ENCODE measurements around the gene ZNF534. TPM values are rescaled to one million over a fixed set of nuclear protein-coding genes. Genes with fewer than 3 reads are reported as not detected.

Gene ZNF534
- polyA plus RNA-seq, 1 experiment = 0.04 TPM

GRCh38 chr19:52410276-52410675, 18.7 kb upstream of the ZNF534 start:
- POLR2A ChIA-PET = no interaction called here
- Histone ChIP-seq H3K4me3 (ENCODE audit: low read depth, low read length) (no peak overlapping the region), H3K9me3 (ENCODE audit: control insufficient read depth, insufficient read depth, low read length) (peaks cover 44% of the 10 kb centered on the region), H3K27ac (ENCODE audit: low read depth, low read length) (no peak overlapping the region), H3K27me3 (ENCODE audit: control insufficient read depth, insufficient read depth, low read length) (no peaks in the 10 kb centered on the region)
- DNase-seq (ENCODE audit: low read depth, low spot score) = no peak
- no peak for TF ChIP-seq CTCF (IDR thresholded peaks at IDR 0.05; ENCODE audit: low read depth, low read length)
- CTCF ChIA-PET = no interaction called here

GRCh38 chr19:52415711-52416110, 13.2 kb upstream of the ZNF534 start:
- DNase-seq (ENCODE audit: low read depth, low spot score) = no peak
- Histone ChIP-seq H3K27me3 (ENCODE audit: control insufficient read depth, insufficient read depth, low read length) (no peaks in the 10 kb centered on the region), H3K27ac (ENCODE audit: low read depth, low read length) (no peak overlapping the region), H3K9me3 (ENCODE audit: control insufficient read depth, insufficient read depth, low read length) (peaks cover 52% of the 10 kb centered on the region), H3K4me3 (ENCODE audit: low read depth, low read length) (no peak overlapping the region)
- ChIA-PET CTCF (no interaction called here), POLR2A (no interaction called here)
- TF ChIP-seq CTCF (IDR thresholded peaks at IDR 0.05; ENCODE audit: low read depth, low read length) = no peak

- H3K27ac ChIP-seq (ENCODE audit: low read depth, low read length) = no peak overlapping the region
- no peak overlapping the region for H3K4me3 ChIP-seq (ENCODE audit: low read depth, low read length)
- no peak for TF ChIP-seq CTCF (IDR thresholded peaks at IDR 0.05; ENCODE audit: low read depth, low read length)
- H3K9me3 ChIP-seq (ENCODE audit: control insufficient read depth, insufficient read depth, low read length) = peaks cover 19% of the 10 kb centered on the region; the same call in 1 of the 2 replicates
- CTCF ChIA-PET = no interaction called here
- no peak for DNase-seq (ENCODE audit: low read depth, low spot score)
- POLR2A ChIA-PET = no interaction called here
- no peaks in the 10 kb centered on the region for H3K27me3 ChIP-seq (ENCODE audit: control insufficient read depth, insufficient read depth, low read length)
Measured at GRCh38 chr19:52442179-52442578, 13.2 kb downstream of the ZNF534 start.

- no peak overlapping the region for H3K4me3 ChIP-seq (ENCODE audit: low read depth, low read length)
- TF ChIP-seq CTCF (IDR thresholded peaks at IDR 0.05; ENCODE audit: low read depth, low read length) = no peak
- no peak overlapping the region for H3K27ac ChIP-seq (ENCODE audit: low read depth, low read length)
- H3K9me3 ChIP-seq (ENCODE audit: control insufficient read depth, insufficient read depth, low read length) = peaks cover 20% of the 10 kb centered on the region; the same call in 1 of the 2 replicates
- POLR2A ChIA-PET = no interaction called here
- DNase-seq (ENCODE audit: low read depth, low spot score) = no peak
- CTCF ChIA-PET = no interaction called here
- H3K27me3 ChIP-seq (ENCODE audit: control insufficient read depth, insufficient read depth, low read length) = no peaks in the 10 kb centered on the region
Measured at GRCh38 chr19:52444506-52444905, 15.6 kb downstream of the ZNF534 start.

DNA sequence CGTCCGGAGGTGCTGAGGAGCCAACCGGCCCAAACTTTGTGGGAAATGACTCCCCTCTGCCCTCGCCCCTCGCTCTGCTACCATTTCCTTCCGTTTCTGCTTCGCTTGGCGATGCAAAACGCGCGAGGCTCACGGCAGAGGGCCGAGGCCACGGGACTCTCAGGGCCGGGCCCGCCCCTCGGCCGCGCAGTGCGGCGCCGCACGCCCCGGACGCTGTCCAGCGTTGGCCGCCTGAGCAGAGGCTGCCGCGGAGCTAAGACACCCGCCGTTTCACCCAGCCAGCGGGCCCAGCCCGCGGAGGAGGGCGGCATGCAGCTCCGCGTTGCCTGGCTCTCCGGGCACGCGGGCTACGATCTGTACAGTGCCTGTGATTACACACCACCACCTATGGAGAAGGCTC, 22.3 kb downstream of the ZNF534 start:
- no peak for TF ChIP-seq CTCF (IDR thresholded peaks at IDR 0.05; ENCODE audit: low read depth, low read length)
- no peak overlapping the region for H3K27ac ChIP-seq (ENCODE audit: low read depth, low read length)
- DNase-seq (ENCODE audit: low read depth, low spot score) = no peak
- H3K9me3 ChIP-seq (ENCODE audit: control insufficient read depth, insufficient read depth, low read length) = peaks cover 47% of the 10 kb centered on the region
- POLR2A ChIA-PET = interaction anchor here (0.6 kb wide), 1 partner anchor 22 kb away, joined by 5 read pairs; no protein-coding TSS in a partner anchor
- no peak overlapping the region for H3K4me3 ChIP-seq (ENCODE audit: low read depth, low read length)
- no peaks in the 10 kb centered on the region for H3K27me3 ChIP-seq (ENCODE audit: control insufficient read depth, insufficient read depth, low read length)
- CTCF ChIA-PET = no interaction called here
